Activated CD4-positive, CD25-positive, alpha-beta regulatory T cell (primary cell): ENCODE data around the gene SORCS2.

Experiments used
- DNase-seq, 4 experiments: peaks; one replicate each; lab custom pipeline; 2025; lab: John Stamatoyannopoulos, UW

Gene SORCS2

GRCh38 chr4:7267829-7268228, 75.5 kb downstream of the SORCS2 start:
- DNase-seq, result no peak

GRCh38 chr4:7268941-7269340, 76.6 kb downstream of the SORCS2 start:
- no peak for DNase-seq

GRCh38 chr4:7270121-7270520, 77.8 kb downstream of the SORCS2 start:
- no peak for DNase-seq

GRCh38 chr4:7272404-7272803, 80.1 kb downstream of the SORCS2 start:
- no peak for DNase-seq

- no peak for DNase-seq
These were observed 81.5 kb downstream of the SORCS2 start for GRCh38 chr4:7273738-7274297.

- DNase-seq, result no peak
These were observed 82.7 kb downstream of the SORCS2 start for GRCh38 chr4:7275067-7275466.

GRCh38 chr4:7275490-7276154, 83.3 kb downstream of the SORCS2 start:
- no peak for DNase-seq

GRCh38 chr4:7276515-7276914, 84.2 kb downstream of the SORCS2 start:
- DNase-seq, result no peak

- DNase-seq, result no peak
These were observed 85.9 kb downstream of the SORCS2 start for GRCh38 chr4:7278071-7278765.

- no peak for DNase-seq
These were observed 86.6 kb downstream of the SORCS2 start for GRCh38 chr4:7278981-7279380.

- DNase-seq, result no peak
These were observed 87.6 kb downstream of the SORCS2 start for GRCh38 chr4:7279902-7280301.

GRCh38 chr4:7280926-7281690, 88.8 kb downstream of the SORCS2 start:
- DNase-seq, result no peak

- DNase-seq, result no peak
These were observed 89.6 kb downstream of the SORCS2 start for GRCh38 chr4:7281691-7282665.

GRCh38 chr4:7282786-7283440, 90.6 kb downstream of the SORCS2 start:
- no peak for DNase-seq

- no peak for DNase-seq
These were observed 93.1 kb downstream of the SORCS2 start for GRCh38 chr4:7285244-7286094.

- DNase-seq, result no peak
These were observed 93.8 kb downstream of the SORCS2 start for GRCh38 chr4:7286170-7286569.

GRCh38 chr4:7286798-7287197, 94.5 kb downstream of the SORCS2 start:
- no peak for DNase-seq

GRCh38 chr4:7287274-7287917, 95.1 kb downstream of the SORCS2 start:
- DNase-seq, result no peak

- DNase-seq, result no peak
These were observed 95.6 kb downstream of the SORCS2 start for GRCh38 chr4:7287918-7288280.
